H1 (cell line): Measurements from ENCODE around the gene GRK5.
"Not testable (repeated sequence)": the region's sequence is repeated elsewhere in the genome, so short reads cannot be mapped to it uniquely, and the experiment has no call there.

Experiments used
- CTCF ChIP-seq, 3 experiments: IDR thresholded peaks; 1 replicate in 2 of 3; 2 replicates in 1 of 3; pipeline versions ENCODE4 v1.5.1 to v1.6.1; 2011; ENCODE audit warnings: low read length in 3 of 3, mild to moderate bottlenecking in 3 of 3, inconsistent platforms in 2 of 3, low read depth in 1 of 3, moderate library complexity in 1 of 3; ENCODE audit not compliant: insufficient read depth in 1 of 3; ENCODE audit errors: control extremely low read depth in 1 of 3
- EZH2 ChIP-seq: fragments of 200-600 bp; sonication (generic); IDR thresholded peaks from 2 replicates; pipeline ENCODE4 v1.7.1; 2012; ENCODE audit warnings: low read depth, mild to moderate bottlenecking, moderate library complexity, low read length, inconsistent platforms; ENCODE audit not compliant: severe bottlenecking
- KDM1A ChIP-seq: fragments of 200-600, 300-600 bp; sonication (generic); IDR thresholded peaks from 2 replicates; pipeline ENCODE4 v1.7.1; 2016; ENCODE audit warnings: mild to moderate bottlenecking, low read length, borderline replicate concordance
- POLR2AphosphoS5 ChIP-seq: IDR thresholded peaks from 2 replicates; pipeline ENCODE4 v1.6.1; 2011; ENCODE audit warnings: low read depth, low read length
- RBBP5 ChIP-seq: IDR thresholded peaks from 2 replicates; pipeline ENCODE4 v1.7.1; 2012; ENCODE audit warnings: low read depth, mild to moderate bottlenecking, inconsistent platforms, low read length, moderate library complexity, borderline replicate concordance
- TAF1 ChIP-seq: IDR thresholded peaks from 2 replicates; pipeline ENCODE4 v1.6.1; 2011; ENCODE audit warnings: mild to moderate bottlenecking, low read depth, low read length

GRCh38 chr10:119239630-119240029, 32.3 kb downstream of the GRK5 start:
- not testable (repeated sequence) for TF ChIP-seq RBBP5; POLR2AphosphoS5; TAF1; CTCF (IDR thresholded peaks at IDR 0.05; ENCODE audit: control extremely low read depth in 1 of 3, insufficient read depth in 1 of 3, low read depth in 1 of 3, low read length in 3 of 3); EZH2; KDM1A
